HEK293 (cell line): ENCODE measurements around the gene UCHL3.

Experiments
- ATF2 ChIP-seq: fragments of 450-650 bp; formaldehyde crosslinking; IDR thresholded peaks from 2 replicates; pipeline ENCODE4 v1.5.1; 2016; ENCODE audit warnings: missing biosample characterization, missing genetic modification characterization, low read depth
- FEZF1 ChIP-seq: fragments of 450-650 bp; formaldehyde crosslinking; IDR thresholded peaks from 2 replicates; pipeline ENCODE4 v1.5.1; 2016; ENCODE audit warnings: missing biosample characterization, missing genetic modification characterization
- HIC1 ChIP-seq: fragments of 450-650 bp; formaldehyde crosslinking; IDR thresholded peaks from 2 replicates; pipeline ENCODE4 v1.5.1; 2016; ENCODE audit warnings: missing biosample characterization, missing genetic modification characterization
- IKZF3 ChIP-seq: fragments of 450-650 bp; IDR thresholded peaks from 2 replicates; pipeline ENCODE4 v1.5.0; 2018; ENCODE audit warnings: missing biosample characterization, mild to moderate bottlenecking, missing genetic modification characterization, moderate library complexity
- KLF8 ChIP-seq: fragments of 450-650 bp; formaldehyde crosslinking; IDR thresholded peaks from 2 replicates; pipeline ENCODE4 v1.5.1; 2016; ENCODE audit warnings: missing biosample characterization, missing genetic modification characterization
- KLF9 ChIP-seq: fragments of 450-650 bp; formaldehyde crosslinking; IDR thresholded peaks from 2 replicates; pipeline ENCODE4 v1.5.1; 2016; ENCODE audit warnings: missing biosample characterization, missing genetic modification characterization, low read depth
- PATZ1 ChIP-seq: fragments of 450-650 bp; formaldehyde crosslinking; IDR thresholded peaks from 2 replicates; pipeline ENCODE4 v1.5.1; 2016; ENCODE audit warnings: missing biosample characterization, missing genetic modification characterization
- SP3 ChIP-seq: fragments of 450-650 bp; formaldehyde crosslinking; IDR thresholded peaks from 2 replicates; pipeline ENCODE4 v1.5.1; 2016; ENCODE audit warnings: missing biosample characterization, missing genetic modification characterization
- TCF7L2 ChIP-seq: IDR thresholded peaks from 2 replicates; pipeline ENCODE4 v1.6.1; 2011; ENCODE audit warnings: low read depth, mild to moderate bottlenecking, inconsistent platforms, low read length, moderate library complexity, borderline replicate concordance
- TSHZ1 ChIP-seq: fragments of 450-650 bp; formaldehyde crosslinking; IDR thresholded peaks from 2 replicates; pipeline ENCODE4 v1.5.1; 2016; ENCODE audit warnings: missing biosample characterization, missing genetic modification characterization, borderline replicate concordance
- WT1 ChIP-seq: fragments of 450-650 bp; formaldehyde crosslinking; IDR thresholded peaks from 2 replicates; pipeline ENCODE4 v1.5.1; 2016; ENCODE audit warnings: missing biosample characterization, missing genetic modification characterization
- YY2 ChIP-seq: fragments of 450-650 bp; formaldehyde crosslinking; IDR thresholded peaks from 2 replicates; pipeline ENCODE4 v1.5.1; 2016; ENCODE audit warnings: missing biosample characterization, missing genetic modification characterization
- ZBTB10 ChIP-seq: fragments of 450-650 bp; formaldehyde crosslinking; IDR thresholded peaks from 2 replicates; pipeline ENCODE4 v1.5.1; 2016; ENCODE audit warnings: missing biosample characterization, missing genetic modification characterization
- ZBTB26 ChIP-seq: fragments of 450-650 bp; formaldehyde crosslinking; optimal IDR thresholded peaks from 2 replicates; pipeline ENCODE3; 2016; ENCODE audit warnings: missing biosample characterization, mild to moderate bottlenecking, missing genetic modification characterization
- ZFHX2 ChIP-seq: fragments of 450-650 bp; formaldehyde crosslinking; conservative IDR thresholded peaks from 2 replicates; pipeline ENCODE4 v1.5.1; 2016; ENCODE audit warnings: missing biosample characterization, missing genetic modification characterization
- ZFP3 ChIP-seq: fragments of 450-650 bp; formaldehyde crosslinking; IDR thresholded peaks from 2 replicates; pipeline ENCODE4 v1.5.1; 2016; ENCODE audit warnings: low read depth, missing biosample characterization, missing genetic modification characterization
- ZFP37 ChIP-seq: fragments of 450-650 bp; formaldehyde crosslinking; IDR thresholded peaks from 2 replicates; pipeline ENCODE4 v1.5.1; 2016; ENCODE audit warnings: missing biosample characterization, missing genetic modification characterization
- ZFP69B ChIP-seq: fragments of 450-650 bp; formaldehyde crosslinking; IDR thresholded peaks from 2 replicates; pipeline ENCODE4 v1.5.1; 2016; ENCODE audit warnings: missing biosample characterization, missing genetic modification characterization
- ZNF19 ChIP-seq: fragments of 450-650 bp; formaldehyde crosslinking; IDR thresholded peaks from 2 replicates; pipeline ENCODE4; 2016; ENCODE audit warnings: missing biosample characterization, missing genetic modification characterization, low read depth
- ZNF211 ChIP-seq: fragments of 450-650 bp; formaldehyde crosslinking; IDR thresholded peaks from 2 replicates; pipeline ENCODE4 v1.5.1; 2016; ENCODE audit warnings: low read depth, missing biosample characterization, missing genetic modification characterization
- ZNF24 ChIP-seq: fragments of 450-650 bp; formaldehyde crosslinking; IDR thresholded peaks from 2 replicates; pipeline ENCODE4 v1.5.1; 2016; ENCODE audit warnings: missing biosample characterization, missing genetic modification characterization
- ZNF311 ChIP-seq: fragments of 450-650 bp; formaldehyde crosslinking; IDR thresholded peaks from 2 replicates; pipeline ENCODE4 v1.5.1; 2017; ENCODE audit warnings: missing biosample characterization, missing genetic modification characterization, borderline replicate concordance
- ZNF366 ChIP-seq: fragments of 450-650 bp; formaldehyde crosslinking; conservative IDR thresholded peaks from 2 replicates; pipeline ENCODE4 v1.5.1; 2016; ENCODE audit warnings: missing biosample characterization, missing genetic modification characterization
- ZNF394 ChIP-seq: fragments of 450-650 bp; formaldehyde crosslinking; IDR thresholded peaks from 2 replicates; pipeline ENCODE4 v1.5.1; 2016; ENCODE audit warnings: missing biosample characterization, missing genetic modification characterization, mild to moderate bottlenecking, moderate library complexity, borderline replicate concordance
- ZNF600 ChIP-seq: fragments of 450-650 bp; formaldehyde crosslinking; IDR thresholded peaks from 2 replicates; pipeline ENCODE4 v1.5.1; 2016; ENCODE audit warnings: missing biosample characterization, missing genetic modification characterization
- ZNF629 ChIP-seq: fragments of 450-650 bp; formaldehyde crosslinking; IDR thresholded peaks from 2 replicates; pipeline ENCODE4 v1.5.1; 2017; ENCODE audit warnings: missing biosample characterization, missing genetic modification characterization
- ZNF785 ChIP-seq: fragments of 450-650 bp; formaldehyde crosslinking; IDR thresholded peaks from 2 replicates; pipeline ENCODE4 v1.5.1; 2016; ENCODE audit warnings: missing biosample characterization, missing genetic modification characterization
- ZNF837 ChIP-seq: fragments of 450-650 bp; formaldehyde crosslinking; IDR thresholded peaks from 2 replicates; pipeline ENCODE4 v1.5.1; 2016; ENCODE audit warnings: missing biosample characterization, missing genetic modification characterization

The UCHL3 gene

GRCh38 chr13:75550159-75550567, 572 bp downstream of the UCHL3 start (continued):
- TF ChIP-seq ZBTB26 (tag by site-specific recombination) = no peak
- TF ChIP-seq ZNF24 (tag by site-specific recombination) = no peak
- TF ChIP-seq ZNF394 (tag by site-specific recombination) = no peak
- TF ChIP-seq HIC1 (tag by site-specific recombination) = peak; percentile 49; the same call in 1 of the 2 replicates
- TF ChIP-seq YY2 = no peak
- no peak for TF ChIP-seq WT1 (tag by site-specific recombination)
- 0 out of 2 replicates have a peak, but pooled peaks have one; percentile 42 for TF ChIP-seq PATZ1
- TF ChIP-seq ZNF366 (tag by site-specific recombination) = peak; percentile 66
- no peak for TF ChIP-seq ZBTB10
- peak; percentile 8; the same call in 1 of the 2 replicates for TF ChIP-seq KLF8
- no peak for TF ChIP-seq ZNF211
- peak; percentile 45 for TF ChIP-seq IKZF3 (tag by site-specific recombination)
- TF ChIP-seq ZFHX2 (tag by site-specific recombination) = peak; percentile 85
- TF ChIP-seq KLF9 (tag by site-specific recombination) = peak; percentile 92
- no peak for TF ChIP-seq TSHZ1 (tag by site-specific recombination)
- 0 out of 2 replicates have a peak, but pooled peaks have one; percentile 22 for TF ChIP-seq ZFP37 (tag by site-specific recombination)
- peak; percentile 34; the same call in 1 of the 2 replicates for TF ChIP-seq SP3 (tag by site-specific recombination)
- TF ChIP-seq TCF7L2 = no peak
- TF ChIP-seq ZNF837 = no peak
- TF ChIP-seq FEZF1 (tag by site-specific recombination) = peak; percentile 77
- TF ChIP-seq ZNF785 (tag by site-specific recombination) = no peak
- TF ChIP-seq ZFP3 (tag by site-specific recombination) = no peak
- TF ChIP-seq ZNF311 (tag by site-specific recombination) = no peak
- TF ChIP-seq ZNF629 = peak; percentile 89
- peak; percentile 40; the same call in 1 of the 2 replicates for TF ChIP-seq ATF2 (tag by site-specific recombination)
- TF ChIP-seq ZFP69B (tag by site-specific recombination) = no peak
- peak; percentile 85 for TF ChIP-seq ZNF600
- no peak for TF ChIP-seq ZNF19
